ENCODE results near the gene DNAH17.

DNAH17 gene

DNA sequence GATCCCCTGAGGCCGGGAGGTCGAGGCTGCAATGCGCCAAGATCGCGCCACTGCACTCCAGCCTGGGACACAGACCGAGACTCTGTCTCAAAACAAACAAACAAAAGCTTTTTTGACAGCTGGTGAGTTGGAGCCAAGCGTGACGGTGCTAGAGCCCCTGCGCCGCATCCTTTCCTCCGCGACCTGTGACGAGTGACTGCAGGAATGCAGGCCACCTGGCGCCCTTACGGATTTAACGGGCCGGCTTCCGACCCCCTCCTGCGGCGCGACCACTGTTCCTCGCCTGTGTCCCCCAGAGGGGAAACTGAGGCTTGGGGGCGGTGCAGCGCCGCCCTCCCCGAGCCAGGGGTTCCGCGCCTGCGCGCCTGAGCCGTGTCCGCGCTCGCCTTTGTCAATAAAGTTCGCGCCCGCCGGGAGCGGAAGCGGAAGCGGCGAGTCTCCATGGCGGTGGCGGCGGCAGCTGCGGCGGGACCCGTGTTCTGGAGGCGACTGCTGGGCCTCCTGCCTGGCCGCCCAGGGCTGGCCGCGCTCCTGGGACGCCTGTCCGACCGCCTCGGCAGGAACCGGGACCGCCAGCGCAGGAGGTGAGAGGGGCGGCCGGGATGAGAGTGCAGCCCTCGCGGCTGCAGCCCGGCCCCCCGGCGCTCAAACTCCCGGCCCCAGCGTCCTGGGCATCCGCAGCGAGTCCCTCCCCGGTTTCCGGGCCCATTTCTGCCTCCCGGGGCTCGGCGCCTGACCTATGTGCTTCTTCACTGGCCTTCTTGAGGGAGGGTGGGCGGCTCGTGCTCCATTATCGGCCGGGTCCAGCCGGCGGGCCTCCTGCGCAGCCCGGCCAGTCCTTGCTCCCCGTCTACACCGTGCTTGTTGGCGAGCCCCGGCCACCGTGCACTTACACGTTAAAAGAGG, 198.7 kb downstream of the DNAH17 start, which contains the start of gene PGS1:
TSS of gene PGS1 (plus strand) at position 425 of the 906 bp plus-strand sequence. CDS start at position 442, 17 bp downstream.
- DNase-seq (ENCODE audit: extremely low read depth in 1 of 2, low read depth in 1 of 2) = peak in 1 of 2 donors; percentile 73

- DNase-seq (ENCODE audit: extremely low read depth in 1 of 2, low read depth in 1 of 2) = no peak
Observed at GRCh38 chr17:78377858-78378224, 199.4 kb downstream of the DNAH17 start.

DNA sequence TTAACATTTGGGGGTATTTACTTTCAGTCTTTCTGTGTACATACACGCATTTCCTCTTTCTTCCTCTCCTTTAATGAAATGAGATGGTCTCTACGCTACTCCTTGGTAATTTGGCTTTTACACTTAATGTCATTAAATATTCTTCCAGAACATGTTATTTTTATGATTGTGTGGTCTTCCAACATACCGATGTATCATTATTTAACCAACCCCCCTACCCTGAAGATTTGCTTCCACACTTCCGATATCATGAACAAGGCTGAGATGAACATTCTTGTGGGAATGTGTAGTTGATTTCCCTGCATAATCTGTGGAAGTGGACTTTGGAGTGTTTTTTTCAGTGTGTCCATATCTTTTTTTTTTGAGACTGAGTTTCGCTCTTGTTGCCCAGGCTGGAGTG, 201.0 kb downstream of the DNAH17 start:
- no peak for DNase-seq (ENCODE audit: extremely low read depth in 1 of 2, low read depth in 1 of 2)

DNA sequence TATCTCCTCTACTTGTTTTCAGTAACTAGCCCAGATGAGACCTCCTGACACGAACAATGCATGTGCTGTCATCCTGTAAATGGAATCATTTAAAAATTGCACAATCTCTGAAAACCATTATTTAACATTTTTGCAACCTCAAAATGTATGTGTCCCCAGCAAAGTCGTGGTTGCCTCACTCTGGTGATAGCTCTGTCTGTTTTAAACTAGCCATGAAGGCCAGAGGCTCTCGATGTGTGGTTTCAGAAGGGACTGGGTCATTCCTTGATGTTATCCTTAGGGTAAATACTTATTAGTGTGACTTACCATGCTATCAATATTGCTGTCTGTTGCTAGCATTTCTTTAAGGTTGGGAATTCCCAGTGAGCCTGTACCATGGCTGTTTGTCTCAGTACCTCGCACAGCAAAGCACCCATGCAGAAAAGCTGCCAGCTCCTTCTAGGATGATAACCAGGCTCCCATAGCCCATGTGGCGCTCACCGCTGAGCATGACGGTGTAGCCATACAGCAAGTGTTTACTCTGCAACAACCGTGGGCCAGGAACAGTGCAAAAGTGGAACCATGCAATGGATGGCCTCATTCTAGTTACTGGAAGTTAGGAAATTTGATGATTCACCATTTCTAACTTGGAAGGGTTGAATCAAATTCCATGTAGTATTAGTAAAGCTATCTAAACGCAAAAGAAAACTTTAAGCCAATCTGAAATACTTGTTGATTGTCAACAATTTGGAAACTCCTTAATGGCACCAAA, 201.6 kb downstream of the DNAH17 start:
- DNase-seq (ENCODE audit: extremely low read depth in 1 of 2, low read depth in 1 of 2) = no peak

DNA sequence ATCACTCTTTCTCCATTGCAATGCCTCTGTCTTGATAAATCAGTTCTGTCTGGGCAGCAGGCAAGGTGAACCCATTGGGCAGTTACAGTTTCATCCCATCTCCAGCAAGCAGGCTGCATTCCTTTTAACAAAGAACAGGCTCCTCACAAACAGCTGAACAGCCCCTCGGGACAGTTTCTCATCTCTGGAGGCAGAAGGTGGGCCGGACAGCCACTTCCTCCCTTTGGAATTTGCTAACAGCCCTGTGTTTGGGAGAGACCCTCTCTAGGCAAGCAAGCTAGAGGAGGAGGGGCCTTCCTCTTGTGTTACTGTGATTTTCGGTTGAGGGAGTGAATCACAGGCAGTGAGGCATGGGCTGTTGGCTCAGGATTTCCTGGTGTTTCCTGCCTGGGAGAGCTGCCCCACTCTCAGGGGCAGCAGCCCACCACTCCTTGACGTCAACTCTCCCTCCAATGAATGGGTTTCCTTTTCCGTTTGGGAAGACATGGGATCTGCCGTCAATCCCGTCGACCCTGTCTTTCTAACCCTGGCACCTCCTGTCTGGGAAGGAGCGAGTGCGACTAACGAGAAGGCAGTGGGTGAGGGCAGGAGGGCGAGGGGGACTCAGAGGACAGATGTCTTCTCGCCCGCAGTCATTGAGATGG, 202.4 kb downstream of the DNAH17 start:
- DNase-seq (ENCODE audit: extremely low read depth in 1 of 2, low read depth in 1 of 2) = no peak

DNA sequence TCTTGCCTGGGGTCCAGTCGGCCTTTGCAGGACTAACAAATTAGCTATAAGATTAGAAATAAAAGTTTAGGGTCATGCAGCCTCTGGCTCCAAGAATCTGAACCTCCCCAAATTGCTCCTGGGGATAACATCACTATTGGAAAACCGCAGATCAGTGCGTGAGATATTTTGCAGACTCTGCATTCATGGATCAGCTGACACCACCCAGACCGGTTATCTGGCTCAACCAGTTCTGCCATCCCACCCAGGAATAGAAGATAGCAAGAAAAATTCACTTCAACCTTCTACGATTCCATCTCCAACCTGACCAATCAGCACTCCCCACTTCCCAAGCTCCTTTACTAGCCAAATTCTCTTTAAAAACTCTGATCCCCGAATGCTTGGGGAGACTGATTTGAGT, 203.0 kb downstream of the DNAH17 start:
- no peak for DNase-seq (ENCODE audit: extremely low read depth in 1 of 2, low read depth in 1 of 2)

Data from activated CD8-positive, alpha-beta memory T cell treated with anti-CD3 and anti-CD28 coated beads for 1 hour (primary cell).